Psoas muscle (tissue), 8 donors: ENCODE data around the gene GDF9. TPM values are rescaled to one million over a fixed set of nuclear protein-coding genes. Genes with fewer than 3 reads are reported as not detected.

Experiments used
- ATAC-seq, 4 donors: fragments of 200-7000 bp; cut with Tn5 transposase; one replicate each; pipeline ENCODE4 v1.9.1; 2020; ENCODE audit warnings: moderate library complexity in 3 of 4, mild to moderate bottlenecking in 2 of 4
- DNase-seq, 2 donors: peaks; one replicate each; pipeline ENCODE4 v3.0.0-alpha.2; 2020
- H3K27ac ChIP-seq: fragments of 200-600 bp; one replicate; pipeline ENCODE4 v1.8.0; 2022
- H3K27me3 ChIP-seq, 3 donors: fragments of 200-600 bp in 1 of 3; one replicate each; pipeline versions ENCODE4 v1.6.1 to v1.8.0; 2013 to 2022; ENCODE audit warnings: low read length in 2 of 3, mild to moderate bottlenecking in 2 of 3, moderate library complexity in 1 of 3; ENCODE audit not compliant: insufficient read depth in 3 of 3
- H3K36me3 ChIP-seq, 2 donors: fragments of 200-600 bp in 1 of 2; one replicate each; pipeline versions ENCODE4 v1.6.1 to v1.8.0; 2013 to 2022; ENCODE audit warnings: low read depth in 1 of 2, mild to moderate bottlenecking in 1 of 2, moderate library complexity in 1 of 2; ENCODE audit not compliant: insufficient read depth in 1 of 2
- H3K4me1 ChIP-seq: fragments of 200-600 bp; one replicate; pipeline ENCODE4 v1.8.0; 2022
- H3K4me3 ChIP-seq: fragments of 200-600 bp; one replicate; pipeline ENCODE4 v1.8.0; 2022; ENCODE audit warnings: mild to moderate bottlenecking
- H3K9me3 ChIP-seq: fragments of 200-600 bp; one replicate; pipeline ENCODE4 v1.8.0; 2022
- CTCF ChIP-seq: fragments of 200-600 bp; IDR thresholded peaks from one replicate; pipeline ENCODE4 v1.8.0; 2022; ENCODE audit warnings: antibody characterized with exemption
- WGBS, 3 donors: extraction: QIAGEN DNeasy Blood & Tissue Kit; methylation state at CpG; one replicate each; pipeline versions ENCODE4 v1.1.6 to v1.1.7; 2013; 5-methylcytosine and 5-hydroxymethylcytosine counted together
- intact Hi-C, 2 donors: fragments of 100-400 bp; cut with DNase I; formaldehyde crosslinking; loops; one replicate each; pipeline versions ENCODE4 v1.11.0 to v1.14.2; 2022
- long read RNA-seq, 2 donors: library from polyadenylated mRNA; unstranded; transcript quantifications; one replicate each; pipeline ENCODE4 v2.0.0, GENCODE V29; 2021
- polyA plus RNA-seq, 3 donors: library from polyadenylated mRNA; stranded (reverse); fragments of 200-250 nt; gene quantifications; one replicate each; pipeline ENCODE4 v1.2.3, GENCODE V29; 2013
- total RNA-seq, 4 donors: library from RNA; stranded (reverse); fragmentation: NEBNext Ultra II Directional in 2 of 4; extraction: Animal tissue kit (Norgen Biotek cat#: 25700) in 2 of 4; gene quantifications; one replicate each; pipeline versions ENCODE4 v1.2.1 to v1.2.4, GENCODE V29; 2021 to 2023
- donor health status: healthy with polysubstance abuse.
- donor health status: DM: no; HTN: no; CAD: no; lungs with moderate emphysema.
- donor health status: Bipolar disorder and iron deficiency.
- donor health status: healthy.
- donor health status: DM: yes; HTN: yes; CAD: no.
- donor health status: DM: no; HTN: no; CAD: no.
- donor health status: DM: no; HTN: no; CAD: no.
- donor health status: DM: yes; HTN: yes; CAD: no.

The GDF9 gene
- total RNA-seq (1 to 10 TPM in 1 of 4 donors, under 1 TPM in 3; 0.57 to 1.2 (median 0.78) TPM), polyA plus RNA-seq (1 to 10 TPM in 1 of 3 donors, under 1 TPM in 2; 0.07 to 1.2 (median 0.17) TPM)
- long read RNA-seq, donor 1: 0 reads
- long read RNA-seq, donor 2: 0 reads

DNA sequence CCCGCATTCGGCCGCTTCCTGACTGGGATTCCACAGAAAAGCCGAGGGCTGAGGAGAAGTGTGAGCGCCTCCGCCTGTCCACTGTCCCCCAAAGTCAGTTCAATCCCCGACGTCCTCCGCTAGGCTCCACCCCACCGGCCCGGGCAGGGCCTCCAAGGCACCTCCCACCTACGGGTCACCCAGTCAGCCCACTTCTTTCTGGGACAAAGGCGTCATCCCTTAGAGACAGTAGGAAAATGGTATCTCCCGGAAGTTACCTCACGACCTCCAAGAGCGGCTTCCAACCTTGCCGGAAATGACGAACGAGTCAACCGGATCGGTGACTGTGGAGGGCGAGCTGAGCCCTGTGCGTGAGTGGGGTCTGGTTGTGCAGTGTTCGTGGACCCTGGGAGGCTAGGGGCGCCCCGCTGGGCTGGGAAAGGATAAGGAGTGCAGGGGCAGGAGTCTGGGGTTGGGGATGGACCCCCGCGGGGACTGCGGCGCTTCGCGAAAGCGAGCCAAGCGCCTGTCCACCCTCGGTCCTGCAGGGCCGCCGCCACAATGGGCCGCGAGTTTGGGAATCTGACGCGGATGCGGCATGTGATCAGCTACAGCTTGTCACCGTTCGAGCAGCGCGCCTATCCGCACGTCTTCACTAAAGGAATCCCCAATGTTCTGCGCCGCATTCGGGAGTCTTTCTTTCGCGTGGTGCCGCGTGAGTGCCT, at the start of gene GDF9, which contains the start of gene UQCRQ:
Gene GDF9 (minus strand): TSS at position 128 of the 704 bp plus-strand sequence. CDS start 1,936 bp downstream, outside the sequence.
Gene UQCRQ (plus strand): TSS at position 301 of the 704 bp plus-strand sequence. CDS start 240 bp downstream, at position 541.
- 0 to 1% (median 0%) methylated on average over 50 to 55 of the region's 55 CpGs for WGBS, 3 donors
- intact Hi-C loops: loop anchor here in 1 of 2 donors (5.0 to 10.0 kb wide), 2 partner anchors 34 to 492 kb away; partner anchors contain the start of gene SHROOM1

GRCh38 chr5:132915681-132916080, 49.4 kb upstream of the GDF9 start:
- 85 to 91% (median 91%) methylated on average over 5 of the region's 5 CpGs for WGBS, 3 donors
- no peak for TF ChIP-seq CTCF
- H3K9me3 ChIP-seq: no peaks in the 10 kb centered on the region
- DNase-seq (no peak), ATAC-seq (peak in 1 of 4 donors; percentile 7)
- H3K27ac ChIP-seq: no peak overlapping the region
- peaks cover 1 to 52% of the 10 kb centered on the region in 2 donors for H3K36me3 ChIP-seq
- H3K4me1 ChIP-seq: no peaks in the 10 kb centered on the region
- no peak overlapping the region for H3K4me3 ChIP-seq
- intact Hi-C loops: no loop called here
- no peaks in the 10 kb centered on the region for H3K27me3 ChIP-seq

More for the DNA sequence above, at the start of gene GDF9, which contains the start of gene UQCRQ:
- H3K27ac ChIP-seq: peak within 1 kb of the TSS; percentile 97
- peak; percentile 12 for TF ChIP-seq CTCF
- peak within 1 kb of the TSS; percentile 99 for H3K4me3 ChIP-seq
- H3K27me3 ChIP-seq: no peaks in the 10 kb centered on the region
- H3K9me3 ChIP-seq: no peaks in the 10 kb centered on the region
- DNase-seq: peak; percentile 95 to 97
- peak; percentile 97 to 99 (median 98) for ATAC-seq
- H3K4me1 ChIP-seq: peaks cover 30% of the 10 kb centered on the region
- peaks cover 7 to 42% of the 10 kb centered on the region in 2 donors for H3K36me3 ChIP-seq

- H3K9me3 ChIP-seq: no peaks in the 10 kb centered on the region
- no peak overlapping the region for H3K4me3 ChIP-seq
These were observed 43.4 kb upstream of the GDF9 start for GRCh38 chr5:132909702-132910101.

GRCh38 chr5:132907161-132907560, 40.9 kb upstream of the GDF9 start:
- no peaks in the 10 kb centered on the region for H3K27me3 ChIP-seq
- WGBS, 3 donors: 95 to 97% (median 97%) methylated on average over 2 of the region's 2 CpGs
- peaks cover 2 to 44% of the 10 kb centered on the region in 2 donors for H3K36me3 ChIP-seq
- H3K27ac ChIP-seq: peak overlapping the region; percentile 12
- ATAC-seq: no peak
- no peak overlapping the region for H3K4me3 ChIP-seq
- H3K4me1 ChIP-seq: peaks cover 16% of the 10 kb centered on the region
- DNase-seq: no peak
- no peaks in the 10 kb centered on the region for H3K9me3 ChIP-seq
- intact Hi-C loops: no loop called here
- TF ChIP-seq CTCF: no peak

More at GRCh38 chr5:132909702-132910101, 43.4 kb upstream of the GDF9 start:
- H3K27ac ChIP-seq: no peak overlapping the region
- peaks cover 2 to 38% of the 10 kb centered on the region in 2 donors for H3K36me3 ChIP-seq
- TF ChIP-seq CTCF: no peak
- DNase-seq: no peak
- 92 to 96% (median 95%) methylated on average over 1 of the region's 1 CpG for WGBS, 3 donors
- H3K4me1 ChIP-seq: peaks cover 16% of the 10 kb centered on the region
- intact Hi-C loops: no loop called here
- ATAC-seq: no peak
- no peaks in the 10 kb centered on the region for H3K27me3 ChIP-seq
